T-helper 1 cell treated with Interleukin-12 subunit alpha and Interleukin-12 subunit beta and Interleukin-4 antibody, amounts not matched to agents 30 μg/mL and 1 μg/mL, for 36 hours (primary cell): ENCODE data around the gene NEGR1.

Experiments used
- H3K27ac Mint-ChIP-seq: one replicate; pipeline ENCODE4 v1.8.0; 2021; ENCODE audit warnings: mild to moderate bottlenecking, mixed read lengths
- H3K27me3 Mint-ChIP-seq: one replicate; pipeline ENCODE4 v1.8.0; 2021; ENCODE audit warnings: low read depth, mixed read lengths
- H3K36me3 Mint-ChIP-seq: one replicate; pipeline ENCODE4 v1.8.0; 2021; ENCODE audit warnings: low read depth, mixed read lengths
- H3K4me1 Mint-ChIP-seq: one replicate; pipeline ENCODE4 v1.8.0; 2021; ENCODE audit warnings: low read depth, mixed read lengths
- H3K4me3 Mint-ChIP-seq: one replicate; pipeline ENCODE4 v1.8.0; 2021; ENCODE audit warnings: mild to moderate bottlenecking, moderate library complexity, mixed read lengths
- H3K9me3 Mint-ChIP-seq: one replicate; pipeline ENCODE4 v1.8.0; 2021; ENCODE audit warnings: mixed read lengths

The NEGR1 gene

DNA sequence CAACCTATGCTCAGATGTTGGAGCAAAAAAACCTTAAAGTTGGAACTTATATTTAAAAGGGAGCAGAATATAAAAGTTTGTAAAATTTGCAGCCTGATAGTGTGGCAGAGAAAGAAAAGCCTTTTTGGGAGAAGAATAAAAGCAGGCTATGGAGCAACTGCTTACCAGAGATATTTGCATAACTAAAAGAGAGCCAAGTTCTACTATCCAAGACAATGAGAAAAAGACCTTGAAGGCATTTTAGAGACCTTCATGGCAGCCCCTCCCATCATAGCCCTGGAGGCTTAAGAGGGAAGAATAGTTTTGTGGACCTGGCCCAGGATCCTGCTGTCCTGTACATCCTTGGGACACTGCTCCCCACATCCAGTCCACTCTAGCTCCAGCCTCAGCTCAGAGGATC, 889.0 kb downstream of the NEGR1 start:
- Mint-ChIP-seq H3K4me1 (no peaks in the 10 kb centered on the region), H3K27ac (no peak overlapping the region), H3K4me3 (no peak overlapping the region), H3K27me3 (no peaks in the 10 kb centered on the region), H3K9me3 (peaks cover 23% of the 10 kb centered on the region), H3K36me3 (no peaks in the 10 kb centered on the region)

DNA sequence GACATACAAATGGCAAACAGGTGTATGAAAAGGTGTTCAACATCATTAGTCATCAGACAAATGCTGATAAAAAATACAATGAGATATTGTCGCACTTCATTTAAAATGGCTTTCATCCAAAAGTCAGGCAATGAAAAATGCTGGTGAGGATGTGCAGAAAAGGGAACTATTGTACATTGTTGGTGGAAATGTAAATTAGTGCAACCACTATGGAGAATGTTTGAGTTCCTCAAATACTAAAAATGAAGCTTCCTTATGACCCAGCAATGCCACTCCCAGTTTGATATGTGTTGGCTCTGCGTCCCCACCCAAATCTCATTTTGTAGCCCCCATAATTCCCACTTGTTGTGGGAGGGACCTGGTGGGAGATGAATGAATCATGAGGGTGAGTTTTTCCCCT, 891.8 kb downstream of the NEGR1 start:
- Mint-ChIP-seq H3K4me1 (no peaks in the 10 kb centered on the region), H3K27me3 (no peaks in the 10 kb centered on the region), H3K9me3 (peaks cover 30% of the 10 kb centered on the region), H3K27ac (no peak overlapping the region), H3K4me3 (no peak overlapping the region), H3K36me3 (no peaks in the 10 kb centered on the region)

DNA sequence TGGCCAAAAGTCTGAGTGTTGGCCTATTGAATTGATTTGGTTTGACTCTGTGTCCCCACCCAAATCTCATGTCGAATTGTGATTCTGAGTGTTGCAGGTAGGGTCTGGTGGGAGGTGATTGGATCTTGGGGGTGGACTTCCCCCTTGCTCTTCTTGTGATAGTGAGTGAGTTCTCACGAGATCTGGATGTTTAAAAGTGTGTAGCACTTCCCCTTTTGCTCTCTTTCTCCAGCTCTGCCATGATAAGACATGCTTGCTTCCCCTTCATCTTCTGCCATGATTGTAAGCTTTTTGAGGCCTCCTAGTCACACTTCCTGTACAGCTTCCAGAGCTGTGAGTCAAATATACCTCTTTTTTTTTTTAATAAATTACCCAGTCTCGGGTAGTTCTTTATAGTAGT, 904.5 kb downstream of the NEGR1 start:
- Mint-ChIP-seq H3K27me3 (no peaks in the 10 kb centered on the region), H3K36me3 (no peaks in the 10 kb centered on the region), H3K27ac (no peak overlapping the region), H3K4me1 (no peaks in the 10 kb centered on the region), H3K4me3 (no peak overlapping the region), H3K9me3 (peaks cover 16% of the 10 kb centered on the region)

DNA sequence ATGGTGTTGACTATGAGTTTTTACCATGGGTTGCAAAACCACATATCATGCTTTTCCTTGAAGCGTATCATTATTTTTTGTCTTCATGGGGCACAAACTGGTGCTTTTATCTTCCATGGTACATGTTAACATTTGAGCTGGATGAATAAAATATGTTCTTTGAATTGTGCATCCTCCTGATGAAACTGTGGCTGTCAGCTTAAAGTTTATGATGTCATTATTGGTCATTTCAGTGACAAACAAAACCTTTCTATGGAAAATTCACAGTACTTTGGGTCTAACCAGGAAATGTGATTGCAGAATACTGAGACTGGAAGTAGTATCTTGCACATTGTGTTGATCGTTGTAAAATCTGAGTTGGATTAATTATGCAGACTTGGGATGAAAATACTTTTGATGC, 909.8 kb downstream of the NEGR1 start:
- H3K9me3 Mint-ChIP-seq = peaks cover 5% of the 10 kb centered on the region
- no peak overlapping the region for H3K4me3 Mint-ChIP-seq
- H3K27ac Mint-ChIP-seq = no peak overlapping the region
- no peaks in the 10 kb centered on the region for H3K4me1 Mint-ChIP-seq
- no peaks in the 10 kb centered on the region for H3K27me3 Mint-ChIP-seq
- no peaks in the 10 kb centered on the region for H3K36me3 Mint-ChIP-seq

DNA sequence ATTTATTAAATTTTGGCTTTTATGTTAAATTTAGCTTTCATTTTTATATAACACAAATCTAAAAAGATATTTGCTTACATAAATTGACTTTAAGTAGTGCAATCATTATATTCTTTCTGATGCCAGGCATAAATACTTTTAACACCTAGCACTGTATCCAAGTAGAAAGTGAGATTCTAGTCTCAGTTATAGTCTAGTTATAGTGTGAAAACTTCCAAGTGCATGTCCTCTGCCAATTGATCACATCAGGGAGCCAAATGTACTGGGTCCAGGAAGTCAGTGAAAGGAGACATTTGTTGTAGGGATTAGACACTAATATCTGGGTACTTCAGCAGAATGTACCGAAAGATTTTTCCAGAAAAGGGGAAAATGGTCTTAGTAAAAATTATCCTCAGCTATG, 910.8 kb downstream of the NEGR1 start:
- Mint-ChIP-seq H3K27me3 (no peaks in the 10 kb centered on the region), H3K9me3 (peaks cover 3% of the 10 kb centered on the region), H3K4me3 (no peak overlapping the region), H3K36me3 (no peaks in the 10 kb centered on the region), H3K4me1 (no peaks in the 10 kb centered on the region), H3K27ac (no peak overlapping the region)

DNA sequence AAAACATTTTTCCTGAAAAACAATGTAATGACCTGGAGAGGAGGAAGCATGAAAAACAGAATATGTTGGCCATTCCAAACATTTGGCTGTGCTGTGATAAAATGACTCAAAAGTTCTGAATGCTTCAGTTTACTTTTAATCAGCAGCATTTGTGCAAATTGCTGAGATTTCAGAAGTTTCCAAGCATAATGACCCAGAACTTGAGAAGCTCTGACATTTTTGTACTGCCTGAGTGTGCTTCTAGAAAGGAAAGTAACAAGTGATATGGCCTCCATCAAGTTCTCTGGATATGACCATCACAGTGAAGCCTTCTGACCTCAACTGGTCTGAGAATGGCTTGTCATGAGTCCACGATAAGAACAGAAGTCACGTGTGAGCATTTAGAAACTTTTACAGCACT, 918.1 kb downstream of the NEGR1 start:
- H3K4me3 Mint-ChIP-seq = no peak overlapping the region
- no peak overlapping the region for H3K27ac Mint-ChIP-seq
- peaks cover 7% of the 10 kb centered on the region for H3K9me3 Mint-ChIP-seq
- H3K36me3 Mint-ChIP-seq = no peaks in the 10 kb centered on the region
- no peaks in the 10 kb centered on the region for H3K4me1 Mint-ChIP-seq
- H3K27me3 Mint-ChIP-seq = no peaks in the 10 kb centered on the region

DNA sequence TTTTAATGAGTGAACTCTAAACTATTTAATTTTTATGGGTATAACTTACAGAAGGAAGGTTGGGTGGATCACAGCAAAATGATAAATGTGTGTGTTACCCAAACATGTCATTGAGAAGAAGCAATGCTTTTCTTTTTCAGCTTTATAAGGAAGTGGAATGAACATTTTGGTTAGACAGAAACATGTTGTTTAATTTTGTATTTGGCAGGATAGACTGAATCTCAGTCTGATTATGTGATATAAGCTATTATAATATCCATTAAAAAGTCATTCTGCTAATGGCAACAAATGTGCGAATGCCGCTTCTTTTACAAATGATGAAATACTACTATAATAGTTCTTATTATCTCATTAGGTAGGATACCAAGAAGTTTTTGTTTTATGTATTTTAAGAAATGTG, 919.6 kb downstream of the NEGR1 start:
- Mint-ChIP-seq H3K27me3 (no peaks in the 10 kb centered on the region), H3K27ac (no peak overlapping the region), H3K4me3 (no peak overlapping the region), H3K4me1 (no peaks in the 10 kb centered on the region), H3K9me3 (peaks cover 6% of the 10 kb centered on the region), H3K36me3 (no peaks in the 10 kb centered on the region)

DNA sequence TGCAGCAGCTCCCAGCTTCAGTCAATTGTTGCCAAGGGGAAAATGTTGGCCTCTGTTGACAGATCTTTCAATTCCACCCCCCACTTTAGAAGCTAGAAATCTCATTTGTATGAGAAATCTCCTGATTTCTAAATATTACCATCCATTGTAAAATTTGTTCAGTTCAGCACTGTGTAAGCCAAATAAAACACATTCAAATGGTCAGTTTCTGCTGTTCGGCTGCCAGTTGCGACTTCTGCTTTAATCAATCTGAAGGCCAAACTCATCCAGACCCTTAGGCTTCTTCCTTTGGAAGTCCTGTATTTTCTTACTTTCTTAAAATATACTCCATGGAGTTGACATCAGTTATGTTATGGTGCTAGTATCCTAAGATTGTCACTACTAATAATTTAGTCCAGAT, 920.3 kb downstream of the NEGR1 start:
- Mint-ChIP-seq H3K27ac (no peak overlapping the region), H3K27me3 (no peaks in the 10 kb centered on the region), H3K36me3 (no peaks in the 10 kb centered on the region), H3K9me3 (peaks cover 4% of the 10 kb centered on the region), H3K4me3 (no peak overlapping the region), H3K4me1 (no peaks in the 10 kb centered on the region)

DNA sequence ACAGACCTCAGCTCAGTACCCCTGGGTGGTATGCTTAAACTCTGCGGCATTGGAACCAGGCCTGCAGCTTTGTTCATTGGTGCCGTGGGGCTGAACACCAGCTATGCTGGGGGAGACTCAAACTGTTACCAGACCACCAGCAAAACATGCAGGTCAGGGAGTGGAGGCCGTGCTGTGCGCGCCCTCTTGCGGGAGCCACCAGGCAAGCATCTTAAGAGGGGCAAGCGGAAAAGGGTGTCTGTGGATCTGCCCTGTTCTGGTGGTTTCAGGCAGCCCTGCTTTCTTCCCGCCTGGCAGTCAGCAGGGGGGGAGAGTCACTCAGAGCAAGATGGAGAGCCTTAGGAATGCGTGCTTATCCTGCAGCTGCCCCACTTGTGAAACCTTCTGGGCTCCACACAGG, 924.6 kb downstream of the NEGR1 start:
- Mint-ChIP-seq H3K4me1 (no peaks in the 10 kb centered on the region), H3K9me3 (peaks cover 8% of the 10 kb centered on the region), H3K4me3 (no peak overlapping the region), H3K36me3 (no peaks in the 10 kb centered on the region), H3K27me3 (no peaks in the 10 kb centered on the region), H3K27ac (no peak overlapping the region)

DNA sequence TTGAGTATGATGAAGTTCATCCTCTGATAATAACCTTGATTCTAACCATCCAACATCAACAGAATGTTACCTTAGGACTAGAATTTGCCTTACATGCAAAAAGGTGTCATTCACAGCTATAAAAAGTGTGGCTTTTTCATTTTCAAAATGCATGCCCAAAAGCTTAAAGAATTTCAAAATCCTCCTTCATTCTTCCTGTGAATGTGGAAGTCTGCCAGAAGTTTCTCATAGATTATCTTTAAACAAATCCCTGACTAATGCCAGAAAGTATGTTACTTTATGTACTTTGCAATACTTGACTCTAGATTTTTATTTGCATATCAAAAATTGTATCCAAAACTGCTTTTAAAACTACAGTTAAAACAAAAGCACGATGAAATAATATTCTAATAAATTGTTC, 930.9 kb downstream of the NEGR1 start:
- Mint-ChIP-seq H3K4me3 (no peak overlapping the region), H3K9me3 (peaks cover 3% of the 10 kb centered on the region), H3K27me3 (no peaks in the 10 kb centered on the region), H3K27ac (no peak overlapping the region), H3K4me1 (no peaks in the 10 kb centered on the region), H3K36me3 (no peaks in the 10 kb centered on the region)

DNA sequence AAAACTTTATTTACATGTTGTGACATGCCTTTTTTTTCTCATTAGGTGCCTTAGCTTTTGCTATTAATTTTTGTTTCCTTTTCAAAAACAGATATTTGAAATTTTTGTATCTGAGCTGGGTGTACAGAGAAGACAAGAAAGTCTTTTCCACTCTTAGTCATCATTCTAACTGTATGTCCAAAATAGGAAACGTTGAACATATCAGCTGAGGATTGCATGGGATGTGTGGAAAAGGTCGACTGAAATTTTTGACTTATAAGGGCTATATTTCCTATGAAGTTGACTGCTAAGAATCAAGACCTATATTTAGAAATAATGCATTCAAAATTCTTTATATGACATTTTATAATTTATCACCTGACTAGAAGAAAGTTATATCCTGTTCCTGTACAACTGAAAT, 931.5 kb downstream of the NEGR1 start:
- Mint-ChIP-seq H3K4me1 (no peaks in the 10 kb centered on the region), H3K4me3 (no peak overlapping the region), H3K27ac (no peak overlapping the region)

DNA sequence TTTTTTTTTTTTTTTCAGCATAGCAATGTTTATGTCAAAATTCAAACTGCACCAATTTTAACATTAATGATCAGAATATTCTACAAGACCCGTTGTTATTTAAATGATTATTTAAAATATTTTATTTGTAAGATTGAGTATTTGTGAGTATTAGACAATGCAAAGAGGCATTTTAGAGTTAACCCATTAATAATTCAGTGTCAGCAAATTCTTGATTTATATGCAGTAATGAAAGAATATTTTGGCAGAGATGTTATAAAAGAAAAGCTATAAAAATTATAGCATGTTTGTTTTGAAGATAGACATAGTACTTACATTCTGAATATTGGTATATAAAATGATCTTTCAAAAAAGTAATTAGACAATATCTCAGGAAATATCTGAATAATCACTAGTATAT, 932.0 kb downstream of the NEGR1 start:
- Mint-ChIP-seq H3K36me3 (no peaks in the 10 kb centered on the region), H3K27ac (no peak overlapping the region), H3K4me3 (no peak overlapping the region), H3K4me1 (no peaks in the 10 kb centered on the region), H3K9me3 (no peaks in the 10 kb centered on the region), H3K27me3 (no peaks in the 10 kb centered on the region)

More for the DNA sequence above, 931.5 kb downstream of the NEGR1 start:
- no peaks in the 10 kb centered on the region for H3K36me3 Mint-ChIP-seq
- H3K27me3 Mint-ChIP-seq = no peaks in the 10 kb centered on the region
- H3K9me3 Mint-ChIP-seq = no peaks in the 10 kb centered on the region
